Epidermal melanocyte (primary cell): Measurements from ENCODE around the gene TDRD9.
"Not testable (repeated sequence)": the region's sequence is repeated elsewhere in the genome, so short reads cannot be mapped to it uniquely, and the experiment has no call there.

ENCODE experiments used
- DNase-seq: peaks from one replicate; pipeline ENCODE4 v3.0.0; 2011; ENCODE audit warnings: low spot score; ENCODE audit not compliant: insufficient read length

TDRD9 gene, protein sequence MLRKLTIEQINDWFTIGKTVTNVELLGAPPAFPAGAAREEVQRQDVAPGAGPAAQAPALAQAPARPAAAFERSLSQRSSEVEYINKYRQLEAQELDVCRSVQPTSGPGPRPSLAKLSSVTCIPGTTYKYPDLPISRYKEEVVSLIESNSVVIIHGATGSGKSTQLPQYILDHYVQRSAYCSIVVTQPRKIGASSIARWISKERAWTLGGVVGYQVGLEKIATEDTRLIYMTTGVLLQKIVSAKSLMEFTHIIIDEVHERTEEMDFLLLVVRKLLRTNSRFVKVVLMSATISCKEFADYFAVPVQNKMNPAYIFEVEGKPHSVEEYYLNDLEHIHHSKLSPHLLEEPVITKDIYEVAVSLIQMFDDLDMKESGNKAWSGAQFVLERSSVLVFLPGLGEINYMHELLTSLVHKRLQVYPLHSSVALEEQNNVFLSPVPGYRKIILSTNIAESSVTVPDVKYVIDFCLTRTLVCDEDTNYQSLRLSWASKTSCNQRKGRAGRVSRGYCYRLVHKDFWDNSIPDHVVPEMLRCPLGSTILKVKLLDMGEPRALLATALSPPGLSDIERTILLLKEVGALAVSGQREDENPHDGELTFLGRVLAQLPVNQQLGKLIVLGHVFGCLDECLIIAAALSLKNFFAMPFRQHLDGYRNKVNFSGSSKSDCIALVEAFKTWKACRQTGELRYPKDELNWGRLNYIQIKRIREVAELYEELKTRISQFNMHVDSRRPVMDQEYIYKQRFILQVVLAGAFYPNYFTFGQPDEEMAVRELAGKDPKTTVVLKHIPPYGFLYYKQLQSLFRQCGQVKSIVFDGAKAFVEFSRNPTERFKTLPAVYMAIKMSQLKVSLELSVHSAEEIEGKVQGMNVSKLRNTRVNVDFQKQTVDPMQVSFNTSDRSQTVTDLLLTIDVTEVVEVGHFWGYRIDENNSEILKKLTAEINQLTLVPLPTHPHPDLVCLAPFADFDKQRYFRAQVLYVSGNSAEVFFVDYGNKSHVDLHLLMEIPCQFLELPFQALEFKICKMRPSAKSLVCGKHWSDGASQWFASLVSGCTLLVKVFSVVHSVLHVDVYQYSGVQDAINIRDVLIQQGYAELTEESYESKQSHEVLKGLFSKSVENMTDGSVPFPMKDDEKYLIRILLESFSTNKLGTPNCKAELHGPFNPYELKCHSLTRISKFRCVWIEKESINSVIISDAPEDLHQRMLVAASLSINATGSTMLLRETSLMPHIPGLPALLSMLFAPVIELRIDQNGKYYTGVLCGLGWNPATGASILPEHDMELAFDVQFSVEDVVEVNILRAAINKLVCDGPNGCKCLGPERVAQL (N-terminal part only)

DNA sequence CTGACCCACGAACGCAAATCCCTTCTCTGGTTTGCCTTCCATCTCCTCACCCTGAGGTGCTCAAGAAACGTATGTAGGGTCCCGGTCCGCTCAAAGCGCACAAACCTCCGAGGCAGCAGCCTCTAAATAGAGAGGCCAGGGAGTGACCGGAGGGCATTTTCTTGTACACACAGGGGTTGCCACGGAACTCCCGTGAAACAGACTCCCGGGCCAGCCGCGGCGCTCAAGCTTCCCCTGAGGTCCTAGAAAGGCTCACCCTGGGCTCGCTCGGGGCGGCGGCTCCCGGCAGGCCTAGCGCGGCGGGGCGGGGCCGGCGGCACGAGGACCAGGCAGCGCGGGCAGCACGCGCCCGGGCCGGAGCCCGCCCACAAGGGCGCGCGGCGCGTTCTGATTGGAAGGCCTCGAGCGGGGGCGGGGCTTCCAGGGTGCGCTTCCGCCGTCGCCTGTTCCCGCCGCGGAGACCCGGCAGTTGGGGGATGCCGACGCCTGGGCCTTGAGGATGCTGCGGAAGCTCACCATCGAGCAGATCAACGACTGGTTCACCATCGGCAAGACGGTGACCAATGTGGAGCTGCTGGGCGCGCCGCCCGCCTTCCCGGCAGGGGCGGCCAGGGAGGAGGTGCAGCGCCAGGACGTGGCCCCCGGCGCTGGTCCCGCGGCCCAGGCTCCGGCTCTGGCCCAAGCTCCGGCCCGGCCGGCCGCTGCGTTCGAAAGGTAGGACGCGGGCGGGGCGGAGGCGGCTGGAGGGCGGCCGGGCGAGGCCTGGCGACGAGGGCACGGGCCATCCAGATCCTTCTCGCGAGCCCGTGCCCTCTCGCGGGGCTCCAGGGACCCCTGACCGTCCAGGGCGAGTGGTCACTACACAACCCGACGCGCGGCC, at the start of gene TDRD9:
Gene TDRD9, plus strand, starts transcription at position 446 of the 880 bp plus-strand sequence. Its CDS starts 54 bp downstream, at position 500.
- DNase-seq: no peak

DNA sequence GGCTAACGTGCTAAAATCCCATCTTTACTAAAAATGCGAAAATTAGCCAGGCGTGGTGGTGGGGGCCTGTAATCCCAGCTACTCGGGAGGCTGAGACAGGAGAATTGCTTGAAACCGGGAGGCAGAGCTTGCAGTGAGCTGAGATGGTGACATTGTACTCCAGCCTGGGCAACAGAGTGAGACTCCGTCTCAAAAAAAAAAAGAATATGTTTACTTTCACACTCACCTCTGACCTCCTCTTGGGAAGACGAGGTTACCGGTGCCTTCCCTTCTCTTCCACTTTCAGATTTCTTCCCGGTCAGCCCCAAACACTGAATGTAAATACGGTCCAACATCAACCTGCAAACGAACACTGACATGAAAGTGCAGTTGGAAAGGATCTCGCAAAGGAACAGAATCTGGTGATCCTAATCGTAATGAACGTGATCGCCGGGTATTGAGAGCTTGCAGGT, 49.1 kb upstream of the TDRD9 start:
- DNase-seq: no peak

DNA sequence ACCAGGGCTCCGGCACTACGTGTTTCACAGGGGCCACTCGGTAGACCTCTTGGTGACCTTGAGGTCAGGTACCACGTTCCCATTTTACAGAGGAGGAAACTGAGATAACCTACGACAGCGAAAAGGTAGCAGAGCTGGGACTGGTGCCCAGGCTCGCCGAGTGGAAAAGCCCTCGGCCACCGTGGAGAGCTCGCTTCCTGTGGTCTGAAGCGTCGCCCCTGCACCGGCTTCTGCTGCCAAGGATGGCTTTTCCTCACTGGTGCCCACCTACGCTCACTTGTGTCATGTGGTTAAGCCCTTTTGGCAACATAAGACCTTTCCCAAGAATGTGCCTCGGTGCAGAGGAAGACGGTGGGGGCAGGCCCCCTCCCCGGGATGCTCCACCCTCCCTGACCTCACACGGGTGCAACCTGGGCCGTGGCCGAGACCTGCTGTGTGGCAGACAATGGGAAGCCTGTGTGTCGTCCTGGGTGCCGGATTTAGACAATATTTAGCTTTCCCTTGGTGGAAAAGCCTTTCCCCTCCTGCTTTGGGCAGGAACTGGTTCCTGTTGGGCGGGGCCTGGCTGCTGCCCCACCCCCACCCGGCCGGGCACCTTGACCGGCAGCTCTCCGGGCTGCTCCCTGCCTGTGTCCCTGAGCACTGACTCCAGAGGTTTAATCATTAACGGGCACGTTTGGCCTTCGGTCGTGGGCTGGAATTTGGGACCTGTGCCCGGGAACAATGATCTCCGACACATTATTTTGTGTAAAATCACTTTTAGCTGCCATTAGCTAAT, 48.5 kb upstream of the TDRD9 start:
- DNase-seq: no peak

DNA sequence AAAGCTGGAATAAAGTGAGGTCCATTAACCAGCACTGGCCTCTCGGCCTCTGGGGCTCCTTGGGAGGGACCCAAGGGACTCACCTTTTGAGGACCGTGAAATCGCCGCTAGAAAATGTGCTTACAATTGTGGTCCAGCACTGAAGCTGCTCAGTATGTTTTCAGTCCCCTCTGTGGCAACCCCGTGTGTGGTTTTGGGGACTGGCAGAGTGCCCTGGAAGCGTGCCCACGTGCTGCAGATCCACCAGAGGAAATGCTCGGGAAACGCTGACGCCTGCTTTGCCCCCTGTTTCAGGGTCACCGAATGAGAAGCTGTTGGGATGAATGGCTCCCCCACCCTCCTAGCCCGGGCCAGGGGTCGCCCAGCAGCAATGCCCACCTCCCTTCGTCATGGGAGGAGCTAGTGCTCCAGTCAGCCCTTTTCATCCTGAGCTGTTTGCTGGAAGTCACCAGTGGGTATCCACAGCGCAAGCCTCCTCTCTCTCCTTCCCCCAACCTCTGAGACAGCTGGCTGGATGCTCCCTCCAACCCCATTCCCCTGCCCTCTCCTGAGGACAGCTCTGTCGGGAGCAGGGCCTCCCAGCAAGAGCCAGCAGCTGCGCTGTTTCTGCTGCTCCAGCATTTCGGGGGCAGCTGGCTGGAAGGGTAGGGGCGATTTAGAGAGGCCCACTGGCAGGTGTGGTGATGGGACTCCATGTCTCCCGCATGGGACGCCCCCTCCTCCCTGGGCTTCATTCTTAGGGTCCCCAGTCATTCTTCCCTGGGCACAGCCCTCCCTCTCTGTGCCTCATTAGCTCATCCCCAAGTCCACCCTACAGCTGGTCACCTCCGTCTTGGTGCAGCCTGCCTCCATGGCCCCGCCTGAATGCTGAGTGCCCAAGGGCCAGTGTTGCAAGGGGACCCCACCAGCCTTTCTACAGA, 47.6 kb upstream of the TDRD9 start:
- peak; percentile 81 for DNase-seq

DNA sequence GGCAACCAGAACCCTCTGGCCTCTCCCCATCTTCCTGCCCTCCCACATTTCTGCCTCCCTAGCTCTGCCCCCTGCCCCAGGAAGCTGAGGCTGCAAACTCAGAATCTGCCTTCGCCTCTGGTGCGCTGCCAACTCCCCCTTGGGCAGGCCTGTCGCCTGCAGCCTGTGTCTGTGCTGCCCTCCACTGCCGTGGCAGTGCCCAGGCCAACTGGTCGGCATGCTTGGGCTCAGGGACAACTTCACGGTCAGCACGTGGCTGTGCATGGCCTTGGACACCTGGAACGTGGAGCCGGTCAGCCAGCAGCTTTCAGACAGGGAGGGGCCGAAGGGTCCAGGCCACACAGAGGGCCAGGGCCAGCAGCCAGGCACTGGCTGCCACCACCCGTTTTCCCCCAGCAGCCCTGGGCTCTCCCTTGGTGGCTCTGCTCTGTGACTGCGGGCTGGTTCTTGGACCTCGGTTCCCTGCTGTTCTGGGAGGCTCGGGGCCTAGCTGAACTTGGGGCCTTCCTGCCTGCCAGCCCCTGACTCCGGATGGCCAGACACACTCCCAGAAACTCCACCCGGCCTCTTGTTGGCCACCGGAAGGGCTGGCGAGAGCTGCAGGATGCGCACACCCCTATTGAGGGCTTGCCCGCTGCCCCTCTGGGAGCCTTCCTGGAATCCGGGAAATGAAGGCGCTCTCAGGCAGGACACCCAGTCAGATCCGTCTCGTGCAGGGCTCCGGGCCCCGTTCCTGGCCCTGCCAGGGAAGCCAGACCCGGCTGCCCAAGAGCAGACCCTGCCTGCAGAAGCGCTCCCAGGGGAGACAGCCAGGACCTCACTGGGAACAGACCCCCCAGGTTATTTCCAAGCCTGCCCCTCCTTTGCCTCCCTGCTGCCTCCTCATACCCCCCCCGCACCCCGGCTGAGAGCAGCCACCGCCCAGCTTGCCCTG, 46.7 kb upstream of the TDRD9 start:
- DNase-seq: no peak

DNA sequence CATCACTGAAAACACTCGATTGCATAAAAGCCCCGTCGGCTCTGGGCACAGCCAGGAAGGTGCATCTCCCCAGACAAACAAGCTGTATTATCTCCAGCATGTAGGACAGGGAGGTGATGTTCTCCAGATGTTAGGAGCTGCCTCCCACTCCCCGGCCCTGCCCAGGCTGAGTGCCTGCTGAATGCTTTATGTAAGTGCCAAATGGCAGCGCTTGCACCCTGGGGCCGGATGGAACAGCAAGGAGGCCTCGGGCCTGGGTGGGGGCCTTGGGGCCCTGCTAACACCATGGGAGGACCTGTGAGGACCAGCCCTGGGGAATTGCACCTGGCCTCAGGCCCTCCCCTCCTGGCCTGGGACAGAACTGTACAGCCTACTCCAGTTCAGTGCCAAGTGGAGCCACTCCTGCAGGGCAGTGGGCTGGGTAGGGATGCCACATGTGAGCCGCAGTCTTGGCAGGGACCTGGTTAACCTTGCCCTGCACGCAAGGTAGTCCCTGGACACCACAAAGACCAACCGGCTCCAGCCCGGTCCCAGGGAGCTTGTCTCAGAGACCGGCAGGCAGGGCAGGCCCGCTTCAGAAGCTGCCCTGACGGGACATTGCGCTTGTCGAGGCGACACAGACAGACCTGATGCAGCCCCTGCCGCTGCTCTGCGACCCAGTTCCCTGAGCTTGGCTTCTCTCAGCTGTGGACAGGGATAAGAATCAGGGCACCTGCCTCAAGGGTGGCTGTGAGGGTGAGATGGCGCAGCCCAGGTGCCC, 45.6 kb upstream of the TDRD9 start:
- no peak for DNase-seq

DNA sequence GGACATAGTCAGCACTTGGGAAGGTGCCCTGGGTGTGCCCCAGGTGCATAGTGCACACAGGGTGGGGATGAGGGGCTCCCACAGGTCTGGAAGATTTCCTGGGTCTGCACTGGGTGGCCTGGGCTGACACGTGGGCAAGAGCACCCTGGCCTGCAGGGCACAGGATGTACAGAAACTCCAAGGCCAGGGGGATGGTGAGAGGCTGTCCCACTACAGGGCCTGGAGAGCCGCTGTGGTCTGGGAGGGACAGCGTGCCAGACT, 45.1 kb upstream of the TDRD9 start:
- no peak for DNase-seq

DNA sequence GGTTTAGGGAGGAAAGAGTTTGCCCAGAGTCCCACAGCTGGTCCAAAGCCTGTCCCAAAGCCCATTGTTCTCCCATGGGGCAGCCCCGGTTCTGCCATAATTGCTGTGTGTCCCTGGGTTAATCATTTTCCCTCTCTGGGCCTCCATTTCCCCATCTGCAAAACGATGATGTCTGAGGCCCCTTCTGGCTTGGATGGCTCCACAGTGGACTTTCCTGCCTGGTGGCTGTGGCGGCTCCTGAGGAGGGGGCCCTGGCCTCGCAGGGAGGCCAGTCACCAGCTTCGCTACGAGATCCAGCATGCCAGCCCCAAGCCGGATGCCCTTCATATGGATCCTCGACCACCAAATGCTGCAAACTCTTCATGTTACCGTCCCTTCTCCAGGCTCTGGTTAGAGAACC, 43.4 kb upstream of the TDRD9 start:
- no peak for DNase-seq

DNA sequence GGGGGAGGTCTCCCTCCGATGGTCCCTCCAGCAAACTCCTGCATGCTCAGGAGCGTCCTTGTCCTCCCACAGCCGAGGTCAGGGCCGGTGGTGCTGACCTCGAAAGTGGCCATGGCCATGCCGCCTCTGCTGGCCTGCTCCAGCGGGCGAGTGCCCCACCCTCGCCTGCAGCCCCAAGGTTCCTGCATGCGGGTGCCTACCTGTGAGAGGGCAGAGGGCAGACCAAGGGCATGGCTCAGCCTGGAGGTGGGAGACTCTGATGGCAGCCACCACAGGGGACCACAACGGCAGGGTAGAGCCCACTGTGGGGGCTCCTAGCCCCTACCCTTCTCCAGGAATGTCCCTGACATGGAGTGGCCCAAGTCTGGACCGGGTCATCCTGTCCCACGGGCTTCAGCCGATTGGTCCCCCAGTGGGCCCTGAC, 42.7 kb upstream of the TDRD9 start:
- no peak for DNase-seq

DNA sequence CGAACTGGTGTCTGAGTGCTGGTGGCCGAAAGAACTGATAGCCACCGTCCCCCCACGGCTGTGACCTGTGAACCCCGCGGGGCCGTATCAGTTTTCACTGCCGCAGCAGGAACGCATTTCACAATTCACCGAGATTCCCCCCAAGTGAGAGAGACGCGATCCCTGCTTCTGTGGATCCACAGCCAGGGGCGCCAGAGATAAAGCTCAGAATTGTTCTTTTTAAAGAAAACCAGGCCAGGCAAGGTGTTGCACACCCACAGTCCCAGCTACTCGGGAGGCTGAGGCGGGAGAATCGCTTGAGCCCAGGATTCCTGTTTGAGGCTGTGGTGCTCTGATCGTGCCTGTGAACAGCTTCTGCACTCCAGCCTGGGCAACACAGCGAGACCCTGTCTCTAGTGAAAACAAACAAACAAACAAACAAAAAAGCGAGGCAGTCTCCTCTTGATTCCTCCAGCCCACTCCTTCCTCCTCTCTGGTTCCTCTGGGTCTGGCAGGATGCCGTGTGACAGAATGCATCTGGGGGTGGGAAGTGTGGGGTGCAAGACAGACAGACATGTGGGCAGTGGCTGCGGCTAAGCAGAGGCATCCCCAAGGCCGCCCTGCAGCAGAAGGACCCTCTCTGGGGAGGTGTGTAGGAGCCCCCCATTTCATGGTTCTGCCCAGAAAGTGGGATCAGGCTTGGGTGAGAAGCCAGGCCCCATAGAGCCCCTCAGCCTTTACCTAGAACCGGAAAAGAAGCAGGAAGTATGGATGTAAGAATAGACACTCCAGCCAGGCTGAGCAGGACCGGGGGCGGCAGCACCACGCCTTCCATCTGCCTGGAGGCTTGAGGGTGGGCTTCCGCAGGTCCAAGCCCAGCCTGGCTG, 41.7 kb upstream of the TDRD9 start:
- DNase-seq: no peak

DNA sequence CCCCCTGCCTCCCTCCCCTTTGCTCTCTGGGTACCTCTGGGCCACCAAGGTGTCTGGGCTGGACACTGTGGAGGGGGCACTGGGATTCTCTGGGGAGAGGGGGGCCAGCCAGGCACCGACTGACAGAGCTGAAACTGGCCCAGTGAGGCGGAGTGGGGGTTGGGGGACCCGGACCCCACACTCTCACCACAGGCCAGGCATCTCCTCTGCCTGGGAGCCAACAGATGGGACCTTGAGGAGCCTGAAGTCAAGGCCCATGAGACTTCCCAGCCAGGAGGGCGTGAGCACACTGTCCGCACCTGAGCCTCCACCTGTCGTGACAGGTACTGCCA, 41.1 kb upstream of the TDRD9 start:
- DNase-seq: no peak

DNA sequence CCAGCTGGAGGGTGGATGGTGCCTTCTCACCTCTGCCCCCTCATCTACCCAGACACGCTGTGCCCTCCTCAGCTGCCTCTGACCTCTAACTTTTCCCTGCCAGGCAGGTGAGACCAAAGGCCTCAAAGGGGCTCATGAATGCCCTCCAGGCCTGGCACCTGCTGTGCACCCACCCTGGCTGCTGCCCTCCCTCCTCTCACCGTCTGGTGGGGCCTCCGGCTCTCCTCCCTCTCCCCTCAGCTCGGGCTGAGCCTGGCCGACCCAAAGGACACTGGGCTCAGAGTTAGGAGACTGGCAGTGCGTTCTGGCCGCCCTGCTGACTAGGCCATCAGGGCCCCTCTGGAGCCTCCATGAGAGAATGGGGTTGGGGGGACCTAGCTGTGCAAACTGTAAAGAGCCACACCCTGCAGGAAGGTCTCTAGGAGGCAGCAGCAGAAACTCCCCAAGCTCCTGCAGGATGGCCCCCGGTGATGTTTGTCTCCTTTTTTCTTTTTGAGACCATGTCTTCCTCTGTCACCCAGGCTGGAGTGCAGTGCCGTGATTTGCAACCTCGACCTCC, 40.6 kb upstream of the TDRD9 start:
- DNase-seq: no peak

DNA sequence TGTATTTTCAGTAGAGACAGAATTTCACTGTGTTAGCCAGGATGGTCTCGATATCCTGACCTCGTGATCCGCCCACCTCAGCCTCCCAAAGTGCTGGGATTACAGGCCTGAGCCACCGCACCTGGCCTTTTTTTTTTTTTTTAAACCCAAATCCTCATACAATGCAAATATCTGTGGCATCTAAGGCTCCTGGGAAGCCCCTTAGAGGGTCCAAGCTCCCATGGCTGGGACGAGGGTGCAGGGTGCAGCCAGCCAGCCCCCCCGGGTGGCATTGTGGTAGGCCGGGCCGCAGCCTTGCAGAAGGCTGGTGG, 39.3 kb upstream of the TDRD9 start:
- DNase-seq: not testable (repeated sequence)

DNA sequence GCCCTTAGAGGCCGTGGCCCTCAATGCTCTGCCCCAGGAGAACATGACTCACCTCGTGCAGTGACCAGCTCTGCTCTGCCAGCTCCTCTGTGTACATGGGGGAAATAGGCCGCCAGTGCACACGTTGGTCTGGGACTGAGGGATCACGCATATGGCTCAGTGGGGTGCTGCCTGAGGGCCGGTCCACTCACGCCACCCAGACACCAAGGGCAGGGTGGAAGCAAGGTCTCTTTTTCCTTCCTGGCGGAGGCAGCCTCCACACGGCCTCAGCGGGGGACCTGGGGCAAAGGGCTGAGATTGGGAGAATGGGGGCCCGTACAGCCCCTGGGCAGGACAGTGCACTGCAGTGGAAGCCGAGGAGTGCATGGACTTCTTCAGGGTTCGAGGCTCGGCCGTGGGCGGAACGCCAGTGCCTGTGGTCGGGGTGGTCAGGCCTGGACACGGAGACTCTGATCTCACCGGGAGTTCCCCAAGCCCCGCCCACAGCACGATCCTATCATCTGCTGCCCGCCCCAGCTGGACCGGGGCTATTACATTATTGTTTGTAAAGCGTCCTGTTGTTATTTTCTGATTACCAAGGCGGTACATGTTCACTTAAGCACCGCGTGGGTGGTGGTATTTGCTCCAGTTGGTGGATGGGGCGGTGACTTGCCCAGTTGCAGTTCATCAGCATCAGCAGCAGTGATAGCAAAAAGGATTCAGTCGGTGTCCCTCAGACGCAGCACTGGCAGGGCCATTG, 38.8 kb upstream of the TDRD9 start:
- no peak for DNase-seq

DNA sequence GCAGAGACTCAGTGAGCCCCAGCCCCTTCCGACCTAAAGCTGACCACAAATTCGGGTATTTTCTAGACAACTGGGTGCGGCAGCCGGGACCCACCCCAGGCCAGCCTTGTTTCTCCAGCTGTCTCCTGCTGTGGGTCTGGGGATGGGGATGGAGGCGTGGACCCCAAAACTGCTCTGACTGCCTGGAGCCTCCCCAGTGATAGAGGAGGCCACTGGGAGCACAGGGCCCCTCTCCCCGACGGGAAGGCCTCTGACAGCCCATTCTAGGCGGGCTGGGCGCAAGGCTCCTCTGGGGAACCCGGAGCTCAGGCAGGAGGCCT, 38.2 kb upstream of the TDRD9 start:
- DNase-seq: no peak
